ENCODE measurements around the gene TET1.
"Not testable (repeated sequence)": the region's sequence is repeated elsewhere in the genome, so short reads cannot be mapped to it uniquely, and the experiment has no call there.

The TET1 gene

DNA sequence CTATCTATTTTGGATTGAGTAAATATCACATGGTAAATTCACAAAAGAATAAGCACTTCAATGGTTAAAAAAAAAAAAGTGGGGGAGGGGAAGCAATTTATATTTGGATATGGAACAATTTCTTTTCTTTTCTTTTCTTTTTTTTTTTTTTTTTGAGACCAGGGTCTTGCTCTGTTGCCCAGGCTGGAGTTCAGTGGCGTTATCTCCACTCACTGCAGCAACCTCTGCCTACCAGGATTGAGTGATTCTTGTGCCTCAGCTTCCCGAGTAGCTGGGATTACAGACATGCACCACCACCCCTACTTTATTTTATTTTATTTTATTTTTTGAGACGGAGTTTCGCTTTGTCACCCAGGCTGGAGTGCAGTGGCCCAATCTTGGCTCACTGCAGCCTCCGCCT lies 148.8 kb downstream of the TET1 start:
- DNase-seq (ENCODE audit: low spot score), result not testable (repeated sequence)

GRCh38 chr10:68713065-68713464 lies 152.9 kb downstream of the TET1 start:
- DNase-seq (ENCODE audit: low spot score), result not testable (repeated sequence)

DNA sequence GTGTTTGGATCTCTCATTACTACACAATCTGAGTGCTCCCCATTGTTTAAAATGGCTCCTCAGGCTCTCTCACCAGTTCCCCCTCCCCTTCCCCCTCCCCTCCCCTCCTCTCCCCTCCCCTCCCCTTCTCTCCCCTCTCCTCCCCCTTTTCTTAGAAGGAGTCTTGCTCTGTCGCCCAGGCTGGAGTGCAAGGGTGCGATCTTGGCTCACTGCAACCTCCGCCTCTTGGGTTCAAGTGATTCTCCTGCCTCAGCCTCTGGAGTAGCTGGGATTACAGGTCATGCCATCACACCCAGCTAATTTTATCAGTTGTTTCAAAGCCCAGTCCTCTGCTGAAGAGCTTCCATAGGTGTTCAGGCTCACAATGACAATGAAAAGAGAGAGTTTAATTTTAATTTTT lies 157.3 kb downstream of the TET1 start:
- no peak for DNase-seq (ENCODE audit: low spot score)

DNA sequence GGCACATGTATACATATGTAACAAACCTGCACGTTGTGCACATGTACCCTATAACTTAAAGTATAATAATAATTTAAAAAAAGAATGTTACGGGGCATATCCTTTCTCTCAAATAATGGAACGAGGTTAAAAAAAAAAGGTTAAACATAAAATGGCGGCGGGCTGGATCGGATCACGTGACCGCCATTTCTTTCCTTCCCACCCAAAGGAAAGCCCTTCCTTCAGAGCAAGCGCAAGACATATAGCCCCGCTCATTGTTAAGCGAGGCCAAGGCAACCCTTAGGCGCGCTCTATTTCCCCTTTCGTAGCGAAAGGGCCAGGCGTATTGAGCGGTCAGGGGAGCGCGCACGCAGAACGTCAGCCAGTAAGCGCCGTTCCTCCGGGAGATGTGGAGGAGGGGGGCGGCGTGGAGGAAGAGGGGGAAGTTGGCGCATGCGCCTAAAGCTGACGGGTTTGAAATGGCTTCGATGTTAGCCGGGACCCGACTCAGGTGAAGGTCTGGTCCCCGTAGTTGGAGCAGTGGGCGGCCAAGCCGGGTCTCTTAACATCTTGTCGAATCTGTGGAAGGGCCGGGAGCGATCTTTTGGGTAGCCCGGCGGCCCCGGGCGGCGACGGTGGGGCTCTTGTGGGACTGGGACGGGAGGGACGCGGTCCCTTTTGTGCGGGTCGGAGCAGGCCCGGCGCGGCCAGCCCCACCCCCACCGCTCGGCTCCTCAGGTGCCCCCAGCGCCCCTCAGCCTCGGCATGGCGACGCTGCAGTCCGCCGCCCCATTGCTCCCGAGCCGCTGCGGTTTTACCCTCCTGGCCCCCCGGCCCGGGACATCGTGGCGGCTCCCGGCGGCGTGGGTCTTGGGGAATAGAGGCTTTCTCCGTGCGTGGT lies 160.9 kb downstream of the TET1 start, which contains the start of gene CCAR1:
CCAR1 (plus strand) TSS at position 447 of the 880 bp plus-strand sequence. CDS start 1,266 bp downstream, outside the sequence.
- DNase-seq (ENCODE audit: low spot score), result peak; percentile 98

- DNase-seq (ENCODE audit: low spot score), result peak; percentile 13
Measured at GRCh38 chr10:68721673-68722335, 161.7 kb downstream of the TET1 start.

DNA sequence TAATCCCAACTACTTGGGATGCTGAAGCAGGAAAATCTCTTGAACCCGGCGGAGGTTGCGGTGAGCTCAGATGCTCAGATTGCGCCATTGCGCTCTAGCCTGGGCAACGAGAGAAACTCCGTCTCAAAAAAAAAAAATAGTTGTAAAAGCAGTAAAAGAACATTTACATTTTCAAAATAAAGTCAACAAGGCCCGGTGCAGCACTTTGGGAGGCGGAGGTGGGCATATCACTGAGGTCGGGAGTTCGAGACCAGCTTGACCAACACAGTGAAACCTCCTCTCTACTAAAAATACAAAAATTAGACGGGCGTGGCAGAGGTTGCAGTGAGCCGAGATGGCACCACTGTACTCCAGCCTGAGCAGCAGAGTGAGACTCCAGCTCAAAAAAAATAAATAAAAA lies 164.9 kb downstream of the TET1 start:
- no peak for DNase-seq (ENCODE audit: low spot score)

DNA sequence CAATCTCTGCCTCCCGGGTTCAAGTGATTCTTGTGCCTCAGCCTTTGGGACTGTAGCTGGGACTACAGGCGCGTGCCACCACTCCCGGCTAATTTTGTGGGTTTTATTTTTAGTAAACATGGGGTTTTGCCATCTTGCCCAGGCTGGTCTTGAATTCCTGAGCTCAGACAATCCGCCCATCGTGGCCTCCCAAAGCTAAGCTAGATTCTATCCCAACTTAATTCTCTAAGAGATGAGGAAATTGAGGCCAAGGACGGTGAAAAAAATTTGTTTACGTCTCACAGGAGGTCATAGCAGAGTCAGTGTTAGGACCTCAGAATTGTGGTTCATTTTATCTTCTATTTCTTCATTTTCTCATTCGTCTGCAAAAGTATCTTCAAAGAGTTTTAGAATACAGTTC lies 167.0 kb downstream of the TET1 start:
- DNase-seq (ENCODE audit: low spot score), result no peak

GRCh38 chr10:68732651-68733050 lies 172.5 kb downstream of the TET1 start:
- no peak for DNase-seq (ENCODE audit: low spot score)

- DNase-seq (ENCODE audit: low spot score), result no peak
Measured at GRCh38 chr10:68734349-68734748, 174.2 kb downstream of the TET1 start.

DNA sequence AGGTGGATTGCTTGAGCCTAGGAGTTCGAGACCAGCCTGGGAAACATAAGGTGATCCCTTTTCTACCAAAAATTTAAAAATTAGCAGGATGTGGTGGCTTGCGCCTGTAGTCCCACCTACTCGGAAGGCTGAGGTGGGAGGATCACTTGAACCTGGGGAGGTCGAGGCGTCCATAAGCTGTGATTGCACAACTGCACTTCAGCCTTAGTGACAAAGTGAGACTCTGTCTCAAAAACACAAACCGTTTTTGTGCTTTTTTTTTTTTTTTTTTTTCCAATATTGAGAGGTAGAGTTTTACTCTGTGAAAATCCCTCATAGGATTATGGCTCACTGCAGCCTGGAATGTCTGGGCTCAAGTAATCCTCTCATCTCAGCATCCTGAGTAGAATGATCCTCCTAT lies 175.0 kb downstream of the TET1 start:
- DNase-seq (ENCODE audit: low spot score), result no peak

DNA sequence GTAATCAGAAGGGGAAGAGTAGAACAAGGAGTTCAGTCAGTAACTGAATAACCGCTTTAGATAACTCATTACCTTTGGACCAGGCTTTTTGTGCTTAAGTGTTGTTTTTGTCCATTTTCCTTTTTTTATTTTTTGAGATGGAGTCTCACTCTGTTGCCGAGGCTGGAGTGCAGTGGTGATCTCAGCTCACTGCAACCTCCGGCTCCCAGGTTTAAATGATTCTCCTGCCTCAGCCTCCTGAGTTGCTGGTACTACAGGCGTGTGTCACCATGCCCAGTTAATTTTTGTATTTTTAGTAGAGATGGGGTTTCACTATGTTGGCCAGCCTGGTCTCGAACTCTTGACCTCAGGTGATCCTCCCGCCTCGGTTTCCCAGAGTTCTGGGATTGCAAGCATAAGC lies 175.6 kb downstream of the TET1 start:
- DNase-seq (ENCODE audit: low spot score), result not testable (repeated sequence)

DNA sequence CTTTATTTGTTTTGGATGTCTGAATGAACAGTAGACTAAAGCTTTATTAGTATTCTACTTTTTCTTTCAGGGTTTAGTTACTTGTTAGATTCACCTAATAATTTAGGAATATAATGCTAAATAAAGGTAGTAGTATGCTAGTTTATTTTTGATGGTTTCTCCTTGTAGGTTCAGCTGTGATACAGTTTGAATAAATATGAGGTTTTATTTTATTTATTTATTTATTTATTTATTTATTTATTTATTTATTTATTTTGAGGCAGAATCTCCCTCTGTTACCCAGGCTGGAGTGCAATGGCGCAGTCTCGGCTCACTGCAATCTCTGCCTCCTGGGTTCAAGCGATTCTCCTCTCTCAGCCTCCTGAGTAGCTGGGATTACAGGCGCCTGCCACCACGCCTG lies 180.5 kb downstream of the TET1 start:
- DNase-seq (ENCODE audit: low spot score), result not testable (repeated sequence)

- no peak for DNase-seq (ENCODE audit: low spot score)
Measured at GRCh38 chr10:68742397-68742796, 182.3 kb downstream of the TET1 start.
